Kidney epithelial cell (primary cell): ENCODE measurements around the gene PSG6. TPM values are rescaled to one million over a fixed set of nuclear protein-coding genes. Genes with fewer than 3 reads are reported as not detected.
"Not testable (repeated sequence)": the region's sequence is repeated elsewhere in the genome, so short reads cannot be mapped to it uniquely, and the experiment has no call there.

Experiments used
- DNase-seq: peaks from one replicate; pipeline ENCODE4 v3.0.0-alpha.2; 2010; ENCODE audit warnings: low read depth
- H3K27me3 ChIP-seq: 2 replicates; pipeline ENCODE4 v1.6.0; 2011; ENCODE audit warnings: low read length; ENCODE audit not compliant: control insufficient read depth, insufficient read depth
- H3K36me3 ChIP-seq: 2 replicates; pipeline ENCODE4 v1.5.1; 2011; ENCODE audit warnings: low read length; ENCODE audit not compliant: control insufficient read depth, insufficient read depth
- H3K4me3 ChIP-seq: 2 replicates; pipeline ENCODE4 v1.5.1; 2011; ENCODE audit warnings: low read depth, mild to moderate bottlenecking, control low read depth, low read length
- CTCF ChIP-seq: IDR thresholded peaks from 2 replicates; pipeline ENCODE4 v1.5.1; 2011; ENCODE audit warnings: mild to moderate bottlenecking, moderate library complexity, low read length, control low read depth, inconsistent platforms; ENCODE audit not compliant: insufficient read depth, poor library complexity, severe bottlenecking
- total RNA-seq: library from RNA; depleted of rRNA; stranded (reverse); fragments of >200 nt; gene quantifications from 2 replicates; pipeline ENCODE4 v1.2.3, GENCODE V29; 2015

PSG6 gene
- total RNA-seq, 1 donor from 2014 or later, result not detected

- H3K4me3 ChIP-seq, H3K27me3 ChIP-seq, H3K36me3 ChIP-seq, DNase-seq: not testable (repeated sequence)
Measured at GRCh38 chr19:42882730-42883129, 35.0 kb downstream of the PSG6 start.

GRCh38 chr19:42882010-42882409, 35.7 kb downstream of the PSG6 start:
- DNase-seq, H3K27me3 ChIP-seq, H3K4me3 ChIP-seq, H3K36me3 ChIP-seq: not testable (repeated sequence)

GRCh38 chr19:42881279-42881678, 36.4 kb downstream of the PSG6 start:
- DNase-seq, H3K36me3 ChIP-seq, H3K4me3 ChIP-seq, H3K27me3 ChIP-seq: not testable (repeated sequence)
- peak; percentile 20 for TF ChIP-seq CTCF

DNA sequence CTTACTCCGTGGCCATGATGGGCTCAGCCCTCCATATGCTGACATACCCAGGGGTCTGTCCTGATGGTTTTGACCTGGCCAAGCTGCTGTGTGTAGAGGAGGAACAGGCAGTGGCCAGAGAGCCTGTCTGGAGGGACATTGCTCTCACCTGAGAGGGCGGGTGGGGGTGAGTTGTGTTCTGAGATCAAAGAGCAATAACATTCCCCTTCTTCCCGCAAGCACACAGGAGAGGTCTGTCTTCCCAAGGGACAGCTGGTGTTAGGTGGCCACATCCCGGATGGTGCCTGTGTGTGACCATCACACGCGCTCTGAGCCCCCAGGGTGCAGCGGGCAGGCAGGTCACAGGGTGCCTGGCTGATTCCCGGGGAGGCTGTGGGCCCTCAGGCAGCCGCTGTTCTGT, 37.1 kb downstream of the PSG6 start:
- H3K4me3 ChIP-seq, H3K36me3 ChIP-seq, H3K27me3 ChIP-seq, DNase-seq: not testable (repeated sequence)

DNA sequence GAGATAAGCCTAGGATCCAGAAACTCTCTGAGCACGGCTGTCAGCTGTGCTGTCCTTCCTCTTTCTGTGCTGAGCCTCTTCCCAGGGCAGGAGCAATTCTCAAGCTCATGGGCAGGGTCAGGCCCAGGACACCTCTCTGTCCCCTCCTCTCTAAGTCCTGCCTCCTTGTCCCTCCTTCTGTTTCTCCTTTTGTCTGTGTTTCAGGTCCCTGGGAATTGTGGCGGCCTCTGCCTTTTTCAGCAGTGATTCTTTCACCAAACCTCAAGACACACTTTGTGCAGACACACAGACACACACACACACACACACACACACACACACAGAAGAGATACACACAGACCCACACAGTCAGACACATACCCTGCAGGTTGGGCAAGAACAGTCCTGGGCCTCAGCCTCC, 38.1 kb downstream of the PSG6 start, which contains the start of gene PSG1:
Gene PSG1 (minus strand): TSS at position 101 of the 400 bp plus-strand sequence. CDS start 132 bp downstream, outside the sequence.
- TF ChIP-seq CTCF, result no peak
- Histone ChIP-seq H3K36me3 (no peaks in the 10 kb centered on the region), H3K27me3 (no peaks in the 10 kb centered on the region), H3K4me3 (no peak within 1 kb of the TSS)
- DNase-seq, result no peak

DNA sequence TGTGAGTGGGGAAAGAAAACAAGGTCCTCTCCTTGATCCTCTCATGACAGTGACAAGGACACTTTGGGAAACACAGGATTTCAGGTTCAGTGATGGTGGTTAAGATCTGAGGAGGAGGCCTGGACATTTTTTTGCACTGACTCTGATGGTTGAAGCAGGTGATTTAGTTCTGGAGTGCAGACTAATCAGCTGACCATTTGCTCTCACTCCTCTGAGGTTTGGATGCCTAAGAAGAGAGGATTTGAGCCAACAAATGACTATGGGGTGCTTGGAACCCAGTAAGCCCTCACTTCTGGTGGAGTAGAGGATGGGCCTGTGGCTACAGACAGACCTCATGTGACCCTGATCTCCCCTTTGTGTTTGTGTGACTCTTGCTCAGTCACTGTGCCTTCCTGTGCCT, 41.1 kb downstream of the PSG6 start:
- not testable (repeated sequence) for DNase-seq, H3K36me3 ChIP-seq, H3K4me3 ChIP-seq, H3K27me3 ChIP-seq

- H3K4me3 ChIP-seq, DNase-seq, H3K36me3 ChIP-seq, H3K27me3 ChIP-seq: not testable (repeated sequence)
Measured at GRCh38 chr19:42875881-42876280, 41.8 kb downstream of the PSG6 start.

GRCh38 chr19:42874901-42875813, 42.5 kb downstream of the PSG6 start:
- not testable (repeated sequence) for H3K27me3 ChIP-seq, DNase-seq, H3K4me3 ChIP-seq, H3K36me3 ChIP-seq

GRCh38 chr19:42874136-42874535, 43.6 kb downstream of the PSG6 start:
- not testable (repeated sequence) for H3K4me3 ChIP-seq, H3K27me3 ChIP-seq, H3K36me3 ChIP-seq, DNase-seq
